ENCODE results near the gene PI4KB.

The PI4KB gene

GRCh38 chr1:151344291-151344690 lies 17.1 kb upstream of the PI4KB start:
- no peak for ATAC-seq
- no peak for TF ChIP-seq ARNTL (CRISPR knock-in tag; IDR thresholded peaks at IDR 0.05; ENCODE audit: borderline replicate concordance, low read depth)
- TF ChIP-seq, protein P1, sequence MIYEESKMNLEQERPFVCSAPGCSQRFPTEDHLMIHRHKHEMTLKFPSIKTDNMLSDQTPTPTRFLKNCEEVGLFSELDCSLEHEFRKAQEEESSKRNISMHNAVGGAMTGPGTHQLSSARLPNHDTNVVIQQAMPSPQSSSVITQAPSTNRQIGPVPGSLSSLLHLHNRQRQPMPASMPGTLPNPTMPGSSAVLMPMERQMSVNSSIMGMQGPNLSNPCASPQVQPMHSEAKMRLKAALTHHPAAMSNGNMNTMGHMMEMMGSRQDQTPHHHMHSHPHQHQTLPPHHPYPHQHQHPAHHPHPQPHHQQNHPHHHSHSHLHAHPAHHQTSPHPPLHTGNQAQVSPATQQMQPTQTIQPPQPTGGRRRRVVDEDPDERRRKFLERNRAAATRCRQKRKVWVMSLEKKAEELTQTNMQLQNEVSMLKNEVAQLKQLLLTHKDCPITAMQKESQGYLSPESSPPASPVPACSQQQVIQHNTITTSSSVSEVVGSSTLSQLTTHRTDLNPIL (CRISPR knock-in tag; IDR thresholded peaks at IDR 0.05; ENCODE audit: low read depth) = no peak
- TF ChIP-seq PPARA (CRISPR knock-in tag; IDR thresholded peaks at IDR 0.05; ENCODE audit: borderline replicate concordance) = no peak

DNA sequence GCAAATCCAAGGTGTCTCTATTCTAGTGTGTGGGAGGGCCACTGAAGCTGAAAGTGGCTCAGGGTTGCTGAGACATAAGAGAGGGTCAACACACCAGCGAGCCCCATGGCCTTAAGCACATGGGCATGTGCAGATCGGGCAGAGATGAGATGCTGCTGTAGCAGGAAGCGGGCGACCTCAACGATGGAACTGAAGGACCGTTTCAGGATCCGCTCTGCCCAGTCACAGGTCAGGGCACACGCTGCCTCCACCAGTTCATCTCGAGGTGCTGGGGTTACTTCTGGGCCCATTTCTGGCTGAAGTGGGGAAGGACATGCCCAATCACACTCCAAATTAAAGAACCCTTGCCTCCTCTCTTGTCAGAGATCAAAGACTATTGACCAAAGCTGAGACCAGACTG lies 16.4 kb upstream of the PI4KB start:
- ATAC-seq = no peak
- TF ChIP-seq CSRNP3 (CRISPR knock-in tag; IDR thresholded peaks at IDR 0.05) (no peak), ZNF70 (CRISPR knock-in tag; IDR thresholded peaks at IDR 0.05) (no peak), GLIS3 (CRISPR knock-in tag; IDR thresholded peaks at IDR 0.05) (no peak), ZFP30 (CRISPR knock-in tag; IDR thresholded peaks at IDR 0.05) (no peak), RARB (CRISPR knock-in tag; IDR thresholded peaks at IDR 0.05) (no peak), ZC3H10 (CRISPR knock-in tag; IDR thresholded peaks at IDR 0.05) (no peak), TSHZ2 (CRISPR knock-in tag; IDR thresholded peaks at IDR 0.05) (no peak), TCF4 (CRISPR knock-in tag; IDR thresholded peaks at IDR 0.05; ENCODE audit: borderline replicate concordance) (no peak), TOX (CRISPR knock-in tag; IDR thresholded peaks at IDR 0.05; ENCODE audit: borderline replicate concordance) (no peak), ZNF8 (CRISPR knock-in tag; IDR thresholded peaks at IDR 0.05) (no peak), SNAI2 (CRISPR knock-in tag; IDR thresholded peaks at IDR 0.05) (no peak), ZFP3 (CRISPR knock-in tag; IDR thresholded peaks at IDR 0.05) (no peak), CSDC2 (CRISPR knock-in tag; IDR thresholded peaks at IDR 0.05) (no peak), ESRRG (CRISPR knock-in tag; IDR thresholded peaks at IDR 0.05) (no peak)
- TF ChIP-seq, protein P2, sequence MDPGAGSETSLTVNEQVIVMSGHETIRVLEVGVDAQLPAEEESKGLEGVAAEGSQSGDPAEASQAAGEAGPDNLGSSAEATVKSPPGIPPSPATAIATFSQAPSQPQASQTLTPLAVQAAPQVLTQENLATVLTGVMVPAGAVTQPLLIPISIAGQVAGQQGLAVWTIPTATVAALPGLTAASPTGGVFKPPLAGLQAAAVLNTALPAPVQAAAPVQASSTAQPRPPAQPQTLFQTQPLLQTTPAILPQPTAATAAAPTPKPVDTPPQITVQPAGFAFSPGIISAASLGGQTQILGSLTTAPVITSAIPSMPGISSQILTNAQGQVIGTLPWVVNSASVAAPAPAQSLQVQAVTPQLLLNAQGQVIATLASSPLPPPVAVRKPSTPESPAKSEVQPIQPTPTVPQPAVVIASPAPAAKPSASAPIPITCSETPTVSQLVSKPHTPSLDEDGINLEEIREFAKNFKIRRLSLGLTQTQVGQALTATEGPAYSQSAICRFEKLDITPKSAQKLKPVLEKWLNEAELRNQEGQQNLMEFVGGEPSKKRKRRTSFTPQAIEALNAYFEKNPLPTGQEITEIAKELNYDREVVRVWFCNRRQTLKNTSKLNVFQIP (CRISPR knock-in tag; IDR thresholded peaks at IDR 0.05; ENCODE audit: borderline replicate concordance, low read depth) = no peak
- TF ChIP-seq, protein P1 (CRISPR knock-in tag; IDR thresholded peaks at IDR 0.05; ENCODE audit: low read depth) = no peak
- TF ChIP-seq, protein P3, sequence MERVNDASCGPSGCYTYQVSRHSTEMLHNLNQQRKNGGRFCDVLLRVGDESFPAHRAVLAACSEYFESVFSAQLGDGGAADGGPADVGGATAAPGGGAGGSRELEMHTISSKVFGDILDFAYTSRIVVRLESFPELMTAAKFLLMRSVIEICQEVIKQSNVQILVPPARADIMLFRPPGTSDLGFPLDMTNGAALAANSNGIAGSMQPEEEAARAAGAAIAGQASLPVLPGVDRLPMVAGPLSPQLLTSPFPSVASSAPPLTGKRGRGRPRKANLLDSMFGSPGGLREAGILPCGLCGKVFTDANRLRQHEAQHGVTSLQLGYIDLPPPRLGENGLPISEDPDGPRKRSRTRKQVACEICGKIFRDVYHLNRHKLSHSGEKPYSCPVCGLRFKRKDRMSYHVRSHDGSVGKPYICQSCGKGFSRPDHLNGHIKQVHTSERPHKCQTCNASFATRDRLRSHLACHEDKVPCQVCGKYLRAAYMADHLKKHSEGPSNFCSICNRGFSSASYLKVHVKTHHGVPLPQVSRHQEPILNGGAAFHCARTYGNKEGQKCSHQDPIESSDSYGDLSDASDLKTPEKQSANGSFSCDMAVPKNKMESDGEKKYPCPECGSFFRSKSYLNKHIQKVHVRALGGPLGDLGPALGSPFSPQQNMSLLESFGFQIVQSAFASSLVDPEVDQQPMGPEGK (CRISPR knock-in tag; IDR thresholded peaks at IDR 0.05; ENCODE audit: borderline replicate concordance) = no peak

- no peak for ATAC-seq
- TF ChIP-seq, protein P2 (CRISPR knock-in tag; IDR thresholded peaks at IDR 0.05; ENCODE audit: borderline replicate concordance, low read depth) = no peak
- TF ChIP-seq GLIS3 (CRISPR knock-in tag; IDR thresholded peaks at IDR 0.05) (no peak), ZNF70 (CRISPR knock-in tag; IDR thresholded peaks at IDR 0.05) (no peak), CSDC2 (CRISPR knock-in tag; IDR thresholded peaks at IDR 0.05) (no peak), ZNF8 (CRISPR knock-in tag; IDR thresholded peaks at IDR 0.05) (no peak), ZFP3 (CRISPR knock-in tag; IDR thresholded peaks at IDR 0.05) (no peak), ZNF565 (CRISPR knock-in tag; conservative IDR thresholded peaks at IDR 0.05; ENCODE audit: low read depth) (no peak), OSR1 (CRISPR knock-in tag; IDR thresholded peaks at IDR 0.05) (no peak), TSHZ2 (CRISPR knock-in tag; IDR thresholded peaks at IDR 0.05) (no peak), ISL1 (CRISPR knock-in tag; IDR thresholded peaks at IDR 0.05) (no peak), ESRRG (CRISPR knock-in tag; IDR thresholded peaks at IDR 0.05) (no peak), ARNTL (CRISPR knock-in tag; IDR thresholded peaks at IDR 0.05; ENCODE audit: borderline replicate concordance, low read depth) (no peak), BACH2 (CRISPR knock-in tag; IDR thresholded peaks at IDR 0.05; ENCODE audit: borderline replicate concordance) (no peak)
These were observed 15.4 kb upstream of the PI4KB start for GRCh38 chr1:151342569-151342968.
